ENCODE results near the gene IFNAR1.
"Not testable (repeated sequence)": the region's sequence is repeated elsewhere in the genome, so short reads cannot be mapped to it uniquely, and the experiment has no call there.

The IFNAR1 gene

DNA sequence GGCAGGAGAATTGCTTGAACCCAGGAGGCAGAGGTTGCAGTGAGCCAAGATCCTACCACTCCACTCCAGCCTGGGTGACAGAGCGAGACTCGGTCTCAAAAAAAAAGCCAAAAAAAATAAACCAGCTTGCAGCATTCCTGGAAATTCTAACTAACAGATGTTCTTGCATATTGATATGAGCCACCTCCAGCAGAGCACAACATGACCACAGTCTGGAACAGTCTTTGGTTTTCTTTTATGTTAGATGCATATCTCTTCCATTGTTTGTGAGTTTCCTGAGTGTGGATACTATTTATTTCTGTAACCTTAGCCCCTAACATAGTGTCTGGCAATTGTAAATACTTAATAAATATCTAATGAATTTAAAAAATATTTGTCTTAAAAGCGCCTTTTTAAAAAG, 23.9 kb downstream of the IFNAR1 start:
- DNase-seq (ENCODE audit: low read depth) = no peak

DNA sequence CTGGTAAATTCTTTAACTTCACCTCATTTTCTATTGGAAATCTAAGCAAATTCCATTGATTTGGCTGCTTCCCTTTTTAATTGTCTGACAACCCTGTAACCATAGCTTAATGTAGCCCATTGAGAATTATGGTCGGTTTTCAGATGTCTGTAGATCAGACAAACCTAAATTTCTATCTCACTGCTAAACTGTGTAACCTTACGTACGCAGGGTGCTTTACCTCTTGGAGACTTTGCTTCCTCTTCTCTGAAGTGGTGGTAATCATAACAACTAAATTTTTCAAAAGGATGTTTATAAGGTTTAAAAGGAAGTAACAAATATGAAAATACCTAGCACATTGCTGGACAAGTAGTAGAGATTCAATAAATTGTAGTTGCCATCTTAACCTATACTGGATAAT, 25.9 kb downstream of the IFNAR1 start:
- DNase-seq (ENCODE audit: low read depth) = no peak

DNA sequence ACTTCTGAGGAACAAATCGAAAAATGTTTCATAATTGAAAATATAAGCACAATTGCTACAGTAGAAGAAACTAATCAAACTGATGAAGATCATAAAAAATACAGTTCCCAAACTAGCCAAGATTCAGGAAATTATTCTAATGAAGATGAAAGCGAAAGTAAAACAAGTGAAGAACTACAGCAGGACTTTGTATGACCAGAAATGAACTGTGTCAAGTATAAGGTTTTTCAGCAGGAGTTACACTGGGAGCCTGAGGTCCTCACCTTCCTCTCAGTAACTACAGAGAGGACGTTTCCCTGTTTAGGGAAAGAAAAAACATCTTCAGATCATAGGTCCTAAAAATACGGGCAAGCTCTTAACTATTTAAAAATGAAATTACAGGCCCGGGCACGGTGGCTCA, 30.6 kb downstream of the IFNAR1 start:
- no peak for DNase-seq (ENCODE audit: low read depth)

DNA sequence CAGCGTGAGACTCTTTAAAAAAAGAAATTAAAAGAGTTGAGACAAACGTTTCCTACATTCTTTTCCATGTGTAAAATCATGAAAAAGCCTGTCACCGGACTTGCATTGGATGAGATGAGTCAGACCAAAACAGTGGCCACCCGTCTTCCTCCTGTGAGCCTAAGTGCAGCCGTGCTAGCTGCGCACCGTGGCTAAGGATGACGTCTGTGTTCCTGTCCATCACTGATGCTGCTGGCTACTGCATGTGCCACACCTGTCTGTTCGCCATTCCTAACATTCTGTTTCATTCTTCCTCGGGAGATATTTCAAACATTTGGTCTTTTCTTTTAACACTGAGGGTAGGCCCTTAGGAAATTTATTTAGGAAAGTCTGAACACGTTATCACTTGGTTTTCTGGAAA, 31.2 kb downstream of the IFNAR1 start:
- no peak for DNase-seq (ENCODE audit: low read depth)

DNA sequence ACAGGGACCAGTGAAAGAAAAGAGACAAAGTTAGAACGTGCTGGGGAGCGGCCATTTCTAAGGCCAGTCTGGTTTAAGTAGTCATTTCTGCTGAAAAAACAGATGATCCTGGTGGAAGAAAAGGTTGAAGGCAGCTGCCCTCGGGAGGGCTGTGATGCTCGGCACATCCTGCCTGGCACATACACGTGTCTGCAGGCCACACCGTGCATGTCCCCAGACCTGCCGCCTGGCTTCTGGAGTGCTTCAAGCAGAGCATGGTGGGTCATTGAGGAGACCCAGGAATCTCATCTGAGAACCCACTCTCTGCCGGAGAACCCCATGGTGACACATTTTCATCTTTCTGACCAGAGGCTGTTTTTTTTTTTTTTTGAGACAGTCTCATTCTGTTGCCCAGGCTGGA, 32.4 kb downstream of the IFNAR1 start:
- no peak for DNase-seq (ENCODE audit: low read depth)

DNA sequence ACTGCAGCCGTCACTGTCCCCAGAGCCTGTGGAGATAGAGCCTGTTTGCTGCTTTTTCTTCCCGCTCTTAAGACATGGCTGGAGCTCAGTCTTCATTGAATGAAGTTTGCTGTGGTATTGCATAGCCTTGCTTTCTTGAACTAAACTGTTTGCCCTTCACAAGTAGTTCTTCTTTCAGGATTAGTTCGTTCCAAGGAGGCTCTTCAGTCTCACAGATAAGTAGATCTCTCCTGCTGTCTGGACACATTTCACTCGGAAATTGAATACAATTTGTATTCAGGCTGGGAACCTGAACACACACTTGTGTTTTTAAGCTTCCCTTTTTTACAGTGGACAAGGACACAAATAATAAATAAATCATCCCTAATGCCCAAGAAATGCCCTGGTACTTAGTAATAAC, 34.7 kb downstream of the IFNAR1 start:
- DNase-seq (ENCODE audit: low read depth) = no peak

DNA sequence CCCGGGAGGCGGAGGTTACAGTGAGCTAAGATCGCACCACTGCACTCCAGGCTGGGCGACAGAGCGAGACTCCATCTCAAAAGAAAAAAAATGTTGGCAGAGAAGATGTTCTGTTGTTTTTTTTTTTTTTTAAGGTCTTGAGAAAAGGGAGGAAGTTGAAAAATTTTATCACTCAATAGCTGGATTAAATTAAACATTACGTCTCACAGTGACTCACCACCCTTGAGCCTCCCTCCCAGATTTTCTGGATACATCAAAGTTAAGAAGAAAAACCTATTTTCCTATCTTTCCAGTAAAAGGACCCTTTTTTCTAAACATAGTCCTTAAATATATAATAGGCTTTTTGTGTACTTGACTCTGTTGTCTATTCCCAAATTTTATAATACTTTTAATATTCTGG, 35.5 kb downstream of the IFNAR1 start:
- DNase-seq (ENCODE audit: low read depth) = no peak

DNA sequence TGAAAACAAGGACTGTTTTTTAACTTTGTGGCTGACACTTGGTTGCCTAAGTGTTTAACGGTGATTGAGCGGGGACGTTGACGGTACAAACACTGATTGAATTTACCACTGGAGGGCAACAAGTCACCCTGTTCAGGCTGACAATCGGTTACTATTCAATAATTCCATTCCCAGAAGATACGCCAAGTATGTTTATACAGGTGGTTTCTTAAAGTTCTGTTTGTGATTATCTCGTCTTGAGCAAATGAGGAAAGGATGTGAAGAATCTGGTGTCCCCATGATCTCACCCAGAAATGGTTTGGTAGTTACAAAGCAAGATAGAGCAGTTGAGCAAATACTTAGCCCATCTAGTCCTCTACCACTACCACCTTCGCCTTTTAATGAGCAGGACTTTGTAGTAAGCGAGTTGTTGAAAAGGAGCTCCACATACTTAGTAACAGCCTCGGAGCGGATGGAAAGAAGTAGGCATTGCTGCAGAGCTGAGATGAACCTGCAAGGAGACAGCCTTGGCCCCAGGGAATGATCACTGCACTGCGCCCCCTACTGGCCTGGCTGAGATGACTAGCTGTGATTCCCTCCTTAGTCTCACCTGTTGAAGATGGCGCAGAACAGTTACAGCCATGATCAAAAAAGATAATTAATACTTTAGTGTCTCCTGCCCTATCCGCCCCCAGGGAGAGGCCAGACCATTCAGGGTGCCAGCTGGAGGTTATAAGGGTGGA, 36.3 kb downstream of the IFNAR1 start:
- DNase-seq (ENCODE audit: low read depth) = peak; percentile 80

DNA sequence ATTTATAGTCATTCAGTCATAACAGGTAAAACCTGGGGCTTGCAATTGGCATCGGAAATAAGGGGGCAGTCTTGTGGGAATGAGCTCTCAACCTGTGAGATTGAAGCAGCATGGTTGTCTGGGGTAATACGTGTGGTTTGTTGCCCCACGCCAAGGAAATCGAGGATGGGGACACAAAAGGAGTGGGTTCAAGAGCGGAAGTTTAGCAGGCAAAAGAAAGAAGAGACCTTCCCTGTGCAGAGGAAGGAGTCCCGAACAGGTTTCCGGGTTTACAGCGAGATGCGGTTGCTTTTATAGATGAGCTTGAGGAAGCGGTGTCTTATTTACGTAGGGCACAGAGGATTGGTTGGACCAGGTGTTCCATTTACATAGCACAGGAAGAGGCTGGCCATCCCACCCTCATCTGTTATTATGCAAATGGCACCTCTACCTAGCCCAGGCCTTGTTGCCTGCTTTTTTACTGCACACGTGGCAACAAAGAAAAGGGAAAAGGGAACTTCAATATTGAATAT, 37.3 kb downstream of the IFNAR1 start:
- DNase-seq (ENCODE audit: low read depth) = peak; percentile 12

DNA sequence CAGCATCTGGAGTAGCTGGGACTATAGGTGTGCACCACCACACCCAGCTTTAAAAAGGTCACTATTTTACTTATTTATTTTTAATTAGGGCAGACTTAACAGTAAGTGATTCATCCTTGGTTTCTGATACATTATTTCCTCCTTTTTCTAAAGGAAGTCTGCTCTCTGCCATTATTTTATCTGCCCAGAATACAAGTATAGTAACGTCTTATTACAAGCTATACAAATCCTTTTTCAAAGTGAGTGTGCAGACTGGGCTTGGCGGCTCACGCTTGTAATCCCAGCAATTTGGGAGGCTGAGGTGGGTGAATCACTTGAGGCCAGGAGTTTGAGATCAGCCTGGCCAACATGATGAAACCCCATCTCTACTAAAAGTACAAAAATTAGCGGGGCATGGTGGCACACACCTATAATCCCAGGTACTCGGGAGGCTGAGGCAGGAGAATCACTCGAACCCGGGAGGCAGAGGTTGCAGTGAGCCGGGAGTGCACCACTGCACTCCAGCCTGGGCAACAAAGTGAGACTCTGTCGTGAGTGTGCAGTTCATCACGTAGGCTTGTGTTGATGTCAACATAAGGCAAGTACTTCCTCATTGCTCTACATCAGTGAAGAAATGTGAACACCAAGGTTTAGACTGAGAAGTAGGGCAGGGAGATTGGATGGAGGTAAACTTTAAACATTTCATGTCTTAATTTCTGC, 39.3 kb downstream of the IFNAR1 start:
- DNase-seq (ENCODE audit: low read depth) = not testable (repeated sequence)

DNA sequence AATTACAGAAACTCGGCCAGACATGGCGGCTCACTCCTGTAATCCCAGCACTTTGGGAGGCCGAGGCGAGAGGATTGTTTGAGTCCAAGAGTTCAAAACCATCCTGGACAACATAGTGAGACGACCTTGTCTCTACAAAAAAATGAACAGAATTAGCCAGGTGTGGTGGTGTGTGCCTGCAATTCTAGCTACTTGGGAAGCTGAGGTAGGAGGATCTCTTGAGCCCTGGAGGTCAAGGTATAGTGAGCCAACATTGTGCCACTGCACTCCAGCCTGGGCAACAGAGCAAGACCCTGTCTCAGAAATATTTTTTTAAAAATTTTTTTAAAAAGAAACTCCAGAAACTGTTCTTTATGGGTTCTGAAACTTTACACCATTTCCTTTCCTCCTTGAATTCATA, 40.1 kb downstream of the IFNAR1 start:
- DNase-seq (ENCODE audit: low read depth) = no peak

DNA sequence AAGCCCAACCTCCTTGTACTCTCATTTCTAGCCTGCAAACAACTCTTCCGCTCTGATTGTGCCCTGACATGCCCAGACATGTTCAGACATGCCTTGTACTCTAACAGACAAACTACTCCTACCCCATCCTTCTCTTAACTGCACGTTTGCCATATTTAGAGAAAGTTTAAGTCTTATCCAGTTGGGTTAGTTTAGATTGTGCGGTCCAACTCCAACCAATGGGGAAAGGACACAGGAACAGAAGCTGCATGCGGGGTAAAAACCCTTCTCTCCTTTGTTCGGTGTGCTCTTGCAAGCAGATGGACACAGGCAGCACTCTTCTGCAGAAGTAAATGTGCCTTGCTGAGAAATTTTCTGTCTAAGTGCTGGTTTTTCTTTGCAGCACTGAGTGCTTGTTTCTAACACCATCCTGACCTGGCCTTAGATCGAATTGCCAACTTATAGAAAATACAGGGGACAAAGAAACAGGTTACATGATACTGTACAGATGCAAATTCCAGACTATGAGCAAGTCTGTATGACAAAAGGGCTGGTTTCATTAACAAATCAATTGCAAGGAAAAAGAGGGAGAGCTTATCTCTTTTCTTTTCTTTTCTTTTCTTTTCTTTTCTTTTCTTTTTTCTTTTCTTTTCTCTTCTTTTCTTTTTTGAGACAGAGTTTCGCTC, 42.7 kb downstream of the IFNAR1 start:
- DNase-seq (ENCODE audit: low read depth) = no peak

DNA sequence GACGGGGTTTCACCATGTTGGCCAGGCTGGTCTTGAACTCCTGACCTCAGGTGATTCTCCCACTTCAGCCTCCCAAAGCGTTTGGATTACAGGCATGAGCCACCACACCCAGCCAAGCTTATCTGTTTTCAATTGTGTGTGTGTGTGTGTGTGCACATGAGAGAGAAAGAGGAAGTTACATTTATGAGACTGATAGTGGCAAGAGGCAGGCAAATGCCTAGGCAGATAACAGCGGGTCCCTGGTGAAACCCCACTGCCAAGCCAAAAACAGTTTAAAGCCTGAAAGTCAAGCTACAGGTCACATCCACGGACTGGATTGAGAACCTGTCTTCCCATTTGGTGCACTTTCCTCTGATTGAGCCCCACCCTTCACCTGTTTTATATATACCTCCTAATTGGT, 43.4 kb downstream of the IFNAR1 start:
- DNase-seq (ENCODE audit: low read depth) = no peak

DNA sequence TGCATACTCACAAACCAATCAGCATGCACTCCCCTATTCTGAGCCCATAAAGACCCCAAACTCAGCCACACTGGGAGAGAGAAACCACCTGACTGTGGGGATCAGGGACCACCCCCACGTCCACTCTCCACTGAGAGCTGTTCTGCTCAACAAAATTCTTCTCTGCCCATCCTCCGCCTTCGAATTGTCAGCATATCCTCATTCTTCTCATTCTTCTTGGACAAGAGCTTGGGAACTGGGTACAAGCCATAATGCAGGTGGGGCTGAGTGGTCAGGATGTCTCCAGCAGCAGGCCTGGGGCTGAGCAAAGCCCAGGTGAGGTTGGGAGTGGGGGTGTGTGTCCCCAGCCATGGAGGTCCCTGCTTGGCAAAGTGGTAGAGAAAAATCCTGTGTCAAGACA, 43.8 kb downstream of the IFNAR1 start:
- no peak for DNase-seq (ENCODE audit: low read depth)

DNA sequence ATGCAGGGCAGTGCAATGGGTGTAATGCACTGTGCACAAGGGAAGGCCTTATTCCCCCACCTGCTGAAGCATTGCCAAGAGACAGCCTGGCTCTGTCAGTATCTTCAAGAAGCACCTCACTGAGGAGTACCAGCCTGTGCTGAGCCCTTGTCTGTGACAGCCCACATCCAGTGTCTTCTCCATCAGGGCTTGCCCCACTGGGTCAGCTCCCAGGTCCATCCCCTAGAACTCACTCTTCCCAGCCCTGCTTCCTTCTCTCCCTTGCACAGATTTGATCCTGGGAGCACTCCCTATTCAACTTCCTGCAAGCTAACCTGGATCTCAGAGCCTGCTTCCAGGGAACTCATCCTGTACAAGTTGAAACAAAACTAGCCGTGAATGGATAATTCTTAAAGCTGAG, 44.8 kb downstream of the IFNAR1 start:
- no peak for DNase-seq (ENCODE audit: low read depth)

DNA sequence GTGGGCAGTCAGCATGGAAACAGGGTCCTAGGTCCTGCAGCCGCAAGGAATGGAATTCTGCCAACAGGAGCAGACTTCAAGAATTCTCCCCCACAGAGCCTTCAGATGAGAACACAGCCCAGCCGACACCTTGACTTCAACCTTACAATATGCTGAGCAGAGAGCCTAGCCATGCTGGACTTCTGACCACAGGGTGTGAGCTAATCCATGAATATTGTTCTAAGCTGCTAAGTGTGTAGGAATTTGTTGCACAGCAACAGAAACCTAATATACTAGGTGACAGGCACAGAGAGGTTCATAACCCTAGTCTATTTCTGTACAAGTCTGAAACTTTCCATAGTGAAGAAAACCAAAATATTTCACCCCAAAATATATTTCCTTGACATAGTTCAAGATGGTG, 45.5 kb downstream of the IFNAR1 start:
- DNase-seq (ENCODE audit: low read depth) = no peak

DNA sequence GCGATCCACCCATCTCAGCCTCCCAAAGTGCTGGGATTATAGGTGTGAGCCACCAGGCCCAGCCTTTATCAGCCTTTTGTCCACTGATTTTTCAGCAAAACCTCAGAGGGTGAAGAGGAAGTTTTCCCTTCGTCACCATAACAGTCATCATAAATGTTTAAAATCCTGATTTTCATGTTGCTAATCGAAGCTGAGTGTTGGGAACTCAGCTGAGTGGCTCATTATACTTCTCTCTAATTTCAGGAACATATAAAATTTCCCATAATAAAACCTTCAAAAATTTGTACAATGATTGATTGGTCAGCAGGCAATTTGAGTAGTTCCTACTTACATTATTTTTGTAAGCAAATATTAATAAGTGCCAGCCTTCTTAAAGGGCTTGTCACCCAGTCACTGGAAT, 46.6 kb downstream of the IFNAR1 start:
- no peak for DNase-seq (ENCODE audit: low read depth)

DNA sequence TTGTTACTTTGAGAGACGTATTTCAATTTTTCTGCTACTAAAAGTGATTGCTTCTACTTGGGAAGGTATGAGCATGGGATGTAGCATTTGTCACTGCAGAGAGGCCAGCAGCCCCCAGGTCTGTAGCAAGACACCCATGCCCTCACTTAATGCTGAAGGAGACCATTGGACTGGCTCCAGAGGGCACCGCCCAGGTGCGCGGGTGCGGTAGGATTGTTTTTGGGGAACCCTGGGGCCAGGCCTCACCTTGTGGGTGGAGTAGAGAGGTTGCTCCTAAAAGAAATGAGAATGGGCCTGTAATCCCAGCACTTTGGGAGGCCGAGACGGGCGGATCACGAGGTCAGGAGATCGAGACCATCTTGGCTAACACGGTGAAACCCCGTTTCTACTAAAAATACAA, 47.8 kb downstream of the IFNAR1 start:
- DNase-seq (ENCODE audit: low read depth) = no peak

DNA sequence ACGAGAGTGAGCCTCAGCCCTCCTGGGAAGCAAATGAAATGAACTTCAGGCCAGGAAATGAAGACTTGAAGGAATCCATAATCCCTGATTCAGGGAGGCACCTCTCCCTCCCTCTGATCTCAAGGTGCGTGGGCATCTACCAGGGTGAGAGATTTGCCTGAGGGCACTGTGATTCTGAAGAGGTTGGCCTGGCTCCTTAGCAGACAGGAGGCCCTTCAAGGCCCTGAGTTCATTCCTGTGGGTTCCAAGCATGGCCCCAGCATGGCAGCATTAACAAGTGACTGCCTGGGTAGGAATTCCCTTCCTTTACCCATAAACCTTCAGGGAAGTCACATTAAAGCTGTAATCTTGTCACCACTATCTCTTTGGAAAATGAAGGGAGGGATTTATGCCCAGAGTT, 48.7 kb downstream of the IFNAR1 start:
- DNase-seq (ENCODE audit: low read depth) = no peak

DNA sequence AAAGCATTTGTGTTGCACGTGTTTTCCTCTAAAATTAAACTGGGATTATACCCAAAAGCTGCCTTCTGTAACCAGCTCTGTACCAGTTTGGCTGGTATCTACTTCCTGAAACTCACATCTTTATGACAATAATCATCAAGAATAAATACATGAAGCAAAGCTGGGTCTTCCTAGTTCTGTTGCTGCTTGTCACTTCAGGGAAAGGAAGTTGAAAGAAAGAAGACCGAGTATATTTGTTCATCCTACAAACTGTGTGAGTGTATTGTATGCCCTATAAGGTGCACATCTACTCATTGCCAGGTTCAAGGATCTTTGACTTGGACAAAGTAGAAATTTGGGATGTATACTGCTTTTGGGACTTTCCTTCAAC, 49.3 kb downstream of the IFNAR1 start:
- DNase-seq (ENCODE audit: low read depth) = no peak

DNA sequence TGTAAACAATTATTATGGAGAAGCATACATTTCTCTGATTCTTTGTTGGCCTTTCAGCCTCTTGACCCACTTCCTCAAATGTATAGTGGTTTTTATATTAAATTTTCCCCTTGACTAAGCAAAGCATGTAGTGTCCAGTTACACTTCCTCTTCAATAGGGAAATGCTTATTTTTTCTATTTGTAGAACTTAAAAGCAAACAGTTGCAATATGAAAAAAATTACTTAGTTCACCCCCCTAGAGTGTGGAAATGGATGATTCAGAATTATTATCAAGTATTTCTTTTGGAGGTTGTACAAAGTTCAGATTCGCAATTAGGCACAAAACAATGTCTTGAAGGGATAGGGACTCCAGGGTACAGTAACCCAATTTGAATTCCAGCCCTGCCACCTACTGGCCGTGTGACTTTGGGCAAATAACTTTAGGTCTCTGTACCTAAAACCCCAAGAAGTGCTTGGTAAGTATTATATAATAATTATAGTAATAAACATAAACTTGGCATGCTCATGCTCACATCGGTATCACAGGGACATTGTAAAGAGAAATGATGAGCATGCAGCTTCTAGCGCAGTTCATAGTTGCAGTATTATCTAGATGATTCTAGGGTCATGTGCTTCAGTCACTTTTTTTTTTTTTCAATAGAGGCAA, 49.8 kb downstream of the IFNAR1 start:
- no peak for DNase-seq (ENCODE audit: low read depth)

DNA sequence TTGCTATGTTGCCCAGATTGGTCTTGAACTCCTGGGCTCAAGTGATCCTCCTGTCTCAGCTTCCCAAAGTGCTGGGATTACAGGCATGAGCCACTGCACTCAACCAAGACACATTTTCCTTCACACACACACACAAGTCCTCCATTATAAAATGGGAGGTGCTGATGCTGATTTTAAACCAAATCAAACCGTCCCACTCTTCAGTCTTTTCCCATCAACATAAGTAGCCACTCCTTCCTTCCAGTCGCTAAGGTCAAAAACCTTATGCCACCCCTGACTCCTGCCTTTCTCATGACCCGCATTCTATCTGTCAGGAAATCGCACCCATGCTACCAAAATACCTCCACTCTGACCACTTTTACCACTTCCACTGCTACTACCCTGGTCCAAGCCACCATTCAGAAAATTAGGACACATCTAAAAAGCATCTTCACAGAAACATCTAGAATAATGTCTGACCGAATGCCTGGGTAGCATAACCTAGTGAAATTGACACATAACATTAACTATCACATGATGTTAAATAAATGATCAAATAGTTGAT, 50.4 kb downstream of the IFNAR1 start:
- DNase-seq (ENCODE audit: low read depth) = no peak

Data from stimulated activated CD8-positive, alpha-beta memory T cell treated with anti-CD3 and anti-CD28 coated beads, Interleukin-4, amount 100 ng/mL, for 24 hours (primary cell).